ENCODE results near the gene CLCN5. TPM values are rescaled to one million over a fixed set of nuclear protein-coding genes. Genes with fewer than 3 reads are reported as not detected.
A peak's percentile ranks its signal among the peaks of the same experiment; 100 is the strongest.

Gene CLCN5
- total and polyA plus RNA-seq, 3 donors from 2014 or later: 6.8 to 22.1 (median 20.5) TPM

- no peaks in the 10 kb centered on the region for H3K36me3 ChIP-seq (ENCODE audit: low read depth, missing control alignments)
- WGBS, 2 donors: 45 to 65% methylated on average over 4 of the region's 4 CpGs
- H3K27me3 ChIP-seq: no peaks in the 10 kb centered on the region
- H3K4me1 ChIP-seq: no peaks in the 10 kb centered on the region
- no peak overlapping the region for H3K4me3 ChIP-seq
- intact Hi-C loops (cut with DNase I; ENCODE audit: low total_unique reads): no loop called here
- TF ChIP-seq CTCF (IDR thresholded peaks at IDR 0.05) (no peak), POLR2A (IDR thresholded peaks at IDR 0.05) (no peak)
- H3K27ac ChIP-seq: no peak overlapping the region
- H3K9me3 ChIP-seq: no peaks in the 10 kb centered on the region
- no peak for DNase-seq
Observed at GRCh38 chrX:50097071-50097470, 174.7 kb downstream of the CLCN5 start.

- Histone ChIP-seq H3K4me1 (no peaks in the 10 kb centered on the region), H3K27me3 (no peaks in the 10 kb centered on the region), H3K4me3 (no peak overlapping the region), H3K36me3 (ENCODE audit: low read depth, missing control alignments) (no peaks in the 10 kb centered on the region), H3K9me3 (no peaks in the 10 kb centered on the region), H3K27ac (no peak overlapping the region)
- intact Hi-C loops (cut with DNase I; ENCODE audit: low total_unique reads): no loop called here
- 83 to 100% methylated on average over 2 to 3 of the region's 3 CpGs for whole genome bisulfite sequencing, 2 donors
- no peak for TF ChIP-seq CTCF (IDR thresholded peaks at IDR 0.05)
- TF ChIP-seq POLR2A (IDR thresholded peaks at IDR 0.05): no peak
- no peak for DNase-seq
Observed at GRCh38 chrX:50098241-50098640, 175.8 kb downstream of the CLCN5 start.

- Histone ChIP-seq H3K27ac (no peak overlapping the region), H3K36me3 (ENCODE audit: low read depth, missing control alignments) (no peaks in the 10 kb centered on the region), H3K4me1 (no peaks in the 10 kb centered on the region), H3K9me3 (no peaks in the 10 kb centered on the region), H3K27me3 (no peaks in the 10 kb centered on the region), H3K4me3 (no peak overlapping the region)
- no peak for DNase-seq
- TF ChIP-seq CTCF (IDR thresholded peaks at IDR 0.05): no peak
- no peak for TF ChIP-seq POLR2A (IDR thresholded peaks at IDR 0.05)
- intact Hi-C loops (cut with DNase I; ENCODE audit: low total_unique reads): no loop called here
- WGBS, 2 donors: 93 to 94% methylated on average over 5 of the region's 5 CpGs
Observed at GRCh38 chrX:50098749-50099148, 176.4 kb downstream of the CLCN5 start.

GRCh38 chrX:50099331-50099730 is 176.9 kb downstream of the CLCN5 start:
- no peak for DNase-seq
- intact Hi-C loops (cut with DNase I; ENCODE audit: low total_unique reads): no loop called here
- no peaks in the 10 kb centered on the region for H3K36me3 ChIP-seq (ENCODE audit: low read depth, missing control alignments)
- H3K4me3 ChIP-seq: no peak overlapping the region
- no peak for TF ChIP-seq POLR2A (IDR thresholded peaks at IDR 0.05)
- TF ChIP-seq CTCF (IDR thresholded peaks at IDR 0.05): no peak
- H3K4me1 ChIP-seq: no peaks in the 10 kb centered on the region
- 64 to 66% methylated on average over 4 of the region's 4 CpGs for WGBS, 2 donors
- no peaks in the 10 kb centered on the region for H3K27me3 ChIP-seq
- H3K9me3 ChIP-seq: no peaks in the 10 kb centered on the region
- H3K27ac ChIP-seq: no peak overlapping the region

- TF ChIP-seq CTCF (IDR thresholded peaks at IDR 0.05): peak in 2 of 3 experiments; percentile 10 to 16
- no peak for TF ChIP-seq POLR2A (IDR thresholded peaks at IDR 0.05)
- peak; percentile 16 for DNase-seq
- WGBS, 2 donors: 53 to 57% methylated on average over 3 of the region's 3 CpGs
- Histone ChIP-seq H3K4me3 (no peak overlapping the region), H3K36me3 (ENCODE audit: low read depth, missing control alignments) (no peaks in the 10 kb centered on the region), H3K27ac (no peak overlapping the region), H3K9me3 (no peaks in the 10 kb centered on the region), H3K27me3 (no peaks in the 10 kb centered on the region), H3K4me1 (no peaks in the 10 kb centered on the region)
- intact Hi-C loops (cut with DNase I; ENCODE audit: low total_unique reads): no loop called here
Observed at GRCh38 chrX:50100188-50100587, 177.8 kb downstream of the CLCN5 start.
